SU-DHL-6 (cell line): ENCODE data around the gene MMP14.

Experiments used
- H2AFZ ChIP-seq: fragments of 200-600 bp; sonication (generic); 2 replicates; pipeline ENCODE4 v1.6.1; 2014; ENCODE audit warnings: low read depth, mild to moderate bottlenecking, moderate library complexity, mixed read lengths, antibody characterized with exemption, low read length; ENCODE audit not compliant: severe bottlenecking
- H3F3A ChIP-seq: fragments of 200-600 bp; shearing (Covaris generic); 2 replicates; pipeline ENCODE4 v1.6.0; 2016; ENCODE audit warnings: antibody characterized with exemption, mild to moderate bottlenecking; ENCODE audit not compliant: insufficient read depth
- H3K27ac ChIP-seq: fragments of 200-600 bp; sonication (generic); 2 replicates; pipeline ENCODE4 v1.5.1; 2016; ENCODE audit warnings: low read depth, mild to moderate bottlenecking, low read length, moderate library complexity, mixed read lengths
- H3K27me3 ChIP-seq: fragments of 200-600 bp; sonication (generic), shearing (Covaris generic); 2 replicates; pipeline ENCODE4 v1.6.0; 2014; ENCODE audit warnings: mild to moderate bottlenecking, low read length
- H3K36me3 ChIP-seq: fragments of 200-600 bp; sonication (generic); 2 replicates; pipeline ENCODE4 v1.6.1; 2014; ENCODE audit warnings: mild to moderate bottlenecking, low read length, mixed read lengths
- H3K4me2 ChIP-seq: fragments of 300-600, 200-600 bp; shearing (Covaris generic), sonication (generic); 2 replicates; pipeline ENCODE4 v1.6.0; 2014; ENCODE audit warnings: low read length, low read depth, mild to moderate bottlenecking; ENCODE audit not compliant: poor library complexity, severe bottlenecking
- H3K4me3 ChIP-seq: fragments of 200-600 bp; sonication (generic); 2 replicates; pipeline ENCODE4 v1.5.1; 2014; ENCODE audit warnings: antibody characterized with exemption, low read length, mild to moderate bottlenecking, mixed read lengths; ENCODE audit not compliant: insufficient read depth, poor library complexity, severe bottlenecking
- H3K79me2 ChIP-seq: fragments of 200-600 bp; sonication (generic); 2 replicates; pipeline ENCODE4 v1.6.1; 2014; ENCODE audit warnings: mild to moderate bottlenecking, low read length, moderate library complexity; ENCODE audit not compliant: insufficient read depth
- H3K9ac ChIP-seq: fragments of 200-600 bp; sonication (generic); 2 replicates; pipeline ENCODE4 v1.7.0; 2014; ENCODE audit warnings: mild to moderate bottlenecking, low read length
- H3K9me2 ChIP-seq: fragments of 200-600 bp; sonication (generic); replicated peaks from 2 replicates; pipeline ENCODE4 v1.6.1; 2014; ENCODE audit warnings: low read length; ENCODE audit not compliant: insufficient read depth
- H3K9me3 ChIP-seq: fragments of 200-600 bp; sonication (generic); 2 replicates; pipeline ENCODE4 v1.6.1; 2014; ENCODE audit warnings: low read length, mixed read lengths; ENCODE audit not compliant: insufficient read depth
- H4K20me1 ChIP-seq: fragments of 200-600 bp; sonication (generic); 2 replicates; pipeline ENCODE4 v1.6.1; 2014; ENCODE audit warnings: low read depth, mild to moderate bottlenecking, antibody characterized with exemption, low read length, moderate library complexity, mixed read lengths
- CTCF ChIP-seq: fragments of 200-600 bp; sonication (generic); IDR thresholded peaks from one replicate; pipeline ENCODE4 v1.5.1; 2017; ENCODE audit warnings: antibody characterized with exemption, mild to moderate bottlenecking, low read length, moderate library complexity; ENCODE audit not compliant: insufficient read depth, poor library complexity, severe bottlenecking
- EZH2phosphoT487 ChIP-seq: fragments of 200-600 bp; sonication (generic), shearing (Covaris generic); conservative IDR thresholded peaks from 2 replicates; pipeline ENCODE4 v1.6.1; 2018; ENCODE audit warnings: mild to moderate bottlenecking, antibody characterized with exemption, low read length, moderate library complexity, mixed read lengths

Gene MMP14

GRCh38 chr14:22875748-22876319 lies 39.4 kb downstream of the MMP14 start:
- Histone ChIP-seq H4K20me1 (no peaks in the 10 kb centered on the region), H3K4me3 (no peak overlapping the region), H3K9me3 (no peaks in the 10 kb centered on the region), H3K4me2 (no peak overlapping the region), H3F3A (peaks cover 7% of the 10 kb centered on the region), H3K79me2 (peaks cover 7% of the 10 kb centered on the region; the same call in 1 of the 2 replicates), H3K27ac (no peak overlapping the region), H3K27me3 (no peaks in the 10 kb centered on the region), H3K36me3 (no peaks in the 10 kb centered on the region), H3K9ac (no peak overlapping the region), H3K9me2 (no peaks in the 10 kb centered on the region), H2AFZ (no peak overlapping the region)
- TF ChIP-seq CTCF: no peak
- TF ChIP-seq EZH2phosphoT487: no peak

- Histone ChIP-seq H2AFZ (no peak overlapping the region), H3K27ac (no peak overlapping the region), H3F3A (no peaks in the 10 kb centered on the region), H3K9me2 (no peaks in the 10 kb centered on the region), H3K79me2 (peaks cover 7% of the 10 kb centered on the region; the same call in 1 of the 2 replicates), H3K9ac (no peak overlapping the region), H3K36me3 (no peaks in the 10 kb centered on the region), H3K4me2 (no peak overlapping the region), H3K4me3 (no peak overlapping the region), H3K27me3 (no peaks in the 10 kb centered on the region), H4K20me1 (no peaks in the 10 kb centered on the region), H3K9me3 (no peaks in the 10 kb centered on the region)
- TF ChIP-seq CTCF (no peak), EZH2phosphoT487 (no peak)
These were observed 40.7 kb downstream of the MMP14 start for GRCh38 chr14:22877000-22877501.

- H3K27ac ChIP-seq: no peak overlapping the region
- no peak overlapping the region for H2AFZ ChIP-seq
- no peak overlapping the region for H3K4me2 ChIP-seq
- TF ChIP-seq EZH2phosphoT487 (no peak), CTCF (no peak)
- H3K9ac ChIP-seq: no peak overlapping the region
- H3K36me3 ChIP-seq: no peaks in the 10 kb centered on the region
- no peaks in the 10 kb centered on the region for H3K79me2 ChIP-seq
- H3K9me2 ChIP-seq: no peaks in the 10 kb centered on the region
- no peaks in the 10 kb centered on the region for H3F3A ChIP-seq
- no peak overlapping the region for H3K4me3 ChIP-seq
- H3K9me3 ChIP-seq: no peaks in the 10 kb centered on the region
- no peaks in the 10 kb centered on the region for H4K20me1 ChIP-seq
- no peaks in the 10 kb centered on the region for H3K27me3 ChIP-seq
These were observed 42.2 kb downstream of the MMP14 start for GRCh38 chr14:22878271-22879246.
